K562 (cell line): ENCODE measurements around the gene ANKRD23. TPM values are rescaled to one million over a fixed set of nuclear protein-coding genes. Genes with fewer than 3 reads are reported as not detected.

ENCODE experiments used
- BRCA1 ChIP-seq, 2 experiments: fragments of 450-650 bp in 1 of 2; sonication (generic) in 1 of 2; formaldehyde crosslinking in 1 of 2; IDR thresholded peaks; 2 replicates each; pipeline versions ENCODE4 v1.5.0 to v1.6.1; 2017 to 2020; ENCODE audit warnings: mild to moderate bottlenecking in 1 of 2, missing genetic modification reagents in 1 of 2
- BRF1 ChIP-seq: IDR thresholded peaks from 3 replicates; pipeline ENCODE4 v1.6.1; 2011; ENCODE audit warnings: borderline replicate concordance, mild to moderate bottlenecking; ENCODE audit not compliant: insufficient read length; ENCODE audit errors: extremely low read depth
- CREB1 ChIP-seq, 2 experiments: sonication (generic) in 1 of 2; formaldehyde crosslinking in 1 of 2; IDR thresholded peaks; 2 replicates each; pipeline versions ENCODE4 v1.6.1 to v1.8.0; 2012 to 2022; ENCODE audit warnings: inconsistent platforms in 1 of 2, mild to moderate bottlenecking in 1 of 2, missing genetic modification reagents in 1 of 2, moderate library complexity in 1 of 2
- DMBX1 ChIP-seq: fragments of 250-450 bp; sonication (Bioruptor Pico); IDR thresholded peaks from 2 replicates; pipeline ENCODE4 v1.8.0; 2022; ENCODE audit warnings: inconsistent platforms, mild to moderate bottlenecking, moderate library complexity, borderline replicate concordance
- GATAD2A ChIP-seq: fragments of 450-650 bp; IDR thresholded peaks from 2 replicates; pipeline ENCODE4 v1.6.1; 2017
- HLTF ChIP-seq: fragments of 450-650 bp; IDR thresholded peaks from 2 replicates; pipeline ENCODE4 v1.6.1; 2016
- HNRNPH1 ChIP-seq: fragments of 200-400 bp; formaldehyde crosslinking; optimal IDR thresholded peaks from 2 replicates; pipeline ENCODE3; 2017; ENCODE audit warnings: low read depth, mild to moderate bottlenecking, low read length, moderate library complexity
- MEF2D ChIP-seq: conservative IDR thresholded peaks from 2 replicates; pipeline ENCODE4 v1.6.1; 2016; ENCODE audit warnings: low read depth, missing genetic modification characterization, missing compliant biosample characterization
- NCOR1 ChIP-seq: fragments of 450-650 bp; IDR thresholded peaks from 2 replicates; pipeline ENCODE4 v1.6.1; 2016; ENCODE audit warnings: mild to moderate bottlenecking, moderate library complexity
- PCBP1 ChIP-seq: fragments of 200-400 bp; formaldehyde crosslinking; IDR thresholded peaks from 2 replicates; pipeline ENCODE4 v1.6.1; 2018; ENCODE audit warnings: mild to moderate bottlenecking, low read depth, low read length; ENCODE audit not compliant: poor library complexity, severe bottlenecking
- POLR2B ChIP-seq: fragments of 450-650 bp; IDR thresholded peaks from 2 replicates; pipeline ENCODE4 v1.6.1; 2018; ENCODE audit warnings: low read depth; ENCODE audit not compliant: partially characterized antibody
- PPARD ChIP-seq: fragments of 250-450 bp; sonication (Bioruptor Pico); IDR thresholded peaks from 2 replicates; pipeline ENCODE4 v1.8.0; 2022; ENCODE audit warnings: inconsistent platforms, mild to moderate bottlenecking, moderate library complexity
- RBBP5 ChIP-seq: fragments of 200-600 bp; sonication (generic); IDR thresholded peaks from 2 replicates; pipeline ENCODE4 v1.6.1; 2012; ENCODE audit warnings: borderline replicate concordance, mild to moderate bottlenecking, low read length, control low read depth, inconsistent platforms; ENCODE audit not compliant: insufficient read depth, poor library complexity, severe bottlenecking
- SAFB ChIP-seq: fragments of 200-400 bp; formaldehyde crosslinking; IDR thresholded peaks from 2 replicates; pipeline ENCODE4 v1.6.1; 2017; ENCODE audit warnings: low read depth, low read length, borderline replicate concordance
- SIRT6 ChIP-seq: IDR thresholded peaks from one replicate; pipeline ENCODE4 v1.6.1; 2012; ENCODE audit warnings: low read depth, mild to moderate bottlenecking, control low read depth, inconsistent platforms, low read length, moderate library complexity
- TEAD1 ChIP-seq, 2 experiments: fragments of 450-650 bp in 1 of 2; sonication (generic) in 1 of 2; formaldehyde crosslinking; IDR thresholded peaks; 2 replicates each; pipeline versions ENCODE4 v1.4.0 to v1.8.0; 2020 to 2022; ENCODE audit warnings: mild to moderate bottlenecking in 2 of 2, missing genetic modification reagents in 1 of 2
- ZNF324 ChIP-seq: fragments of 250-450 bp; sonication (Bioruptor Pico); IDR thresholded peaks from 2 replicates; pipeline ENCODE4 v1.4.0; 2020; ENCODE audit warnings: mild to moderate bottlenecking
- ZNF408 ChIP-seq: fragments of 250-450 bp; sonication (Bioruptor Pico); IDR thresholded peaks from 2 replicates; pipeline ENCODE4 v1.4.0; 2020; ENCODE audit warnings: low read depth, mild to moderate bottlenecking, moderate library complexity
- polyA plus RNA-seq, 8 experiments: library from polyadenylated mRNA; depleted of rRNA in 4 of 8; stranded (reverse) in 5 of 8; unstranded in 3 of 8; fragments of >200 nt; fragmentation: Nextera tagmentation in 2 of 8; fragmentation: Illumina TruSeq in 1 of 8; extraction: Ambion mirVana in 2 of 8; extraction: Trizol in 1 of 8; gene quantifications; 2 replicates each; pipeline versions ENCODE4 v1.2.1 to v1.2.3, GENCODE V29; 2011 to 2014; ENCODE audit warnings: inconsistent platforms in 1 of 8, missing spikeins in 1 of 8
- total RNA-seq, 7 experiments: library from RNA; depleted of rRNA in 6 of 7; stranded (reverse); fragments of >200 nt in 6 of 7; fragmentation: Illumina TruSeq in 2 of 7; extraction: Trizol in 2 of 7; gene quantifications; 2 replicates each; pipeline versions ENCODE4 v1.2.1 to v1.2.3, GENCODE V29; 2011 to 2021; ENCODE audit warnings: low replicate concordance in 1 of 7
- TF ChIP-seq, protein P1 (sequence below): fragments of 250-450 bp; sonication (Bioruptor Pico); IDR thresholded peaks from 2 replicates; pipeline ENCODE4 v1.4.0; 2020; ENCODE audit warnings: mild to moderate bottlenecking, moderate library complexity, borderline replicate concordance
- TF ChIP-seq, protein P2 (sequence below): fragments of 250-450 bp; sonication (Bioruptor Pico); IDR thresholded peaks from 2 replicates; pipeline ENCODE4 v1.4.0; 2020; ENCODE audit warnings: mild to moderate bottlenecking, moderate library complexity

Gene ANKRD23
- total and polyA plus RNA-seq, 9 of the 15 experiments (the other 6 are each of a cell fraction or from before 2014, with no cell fraction given) = 0.32 to 4.8 (median 2.8) TPM

DNA sequence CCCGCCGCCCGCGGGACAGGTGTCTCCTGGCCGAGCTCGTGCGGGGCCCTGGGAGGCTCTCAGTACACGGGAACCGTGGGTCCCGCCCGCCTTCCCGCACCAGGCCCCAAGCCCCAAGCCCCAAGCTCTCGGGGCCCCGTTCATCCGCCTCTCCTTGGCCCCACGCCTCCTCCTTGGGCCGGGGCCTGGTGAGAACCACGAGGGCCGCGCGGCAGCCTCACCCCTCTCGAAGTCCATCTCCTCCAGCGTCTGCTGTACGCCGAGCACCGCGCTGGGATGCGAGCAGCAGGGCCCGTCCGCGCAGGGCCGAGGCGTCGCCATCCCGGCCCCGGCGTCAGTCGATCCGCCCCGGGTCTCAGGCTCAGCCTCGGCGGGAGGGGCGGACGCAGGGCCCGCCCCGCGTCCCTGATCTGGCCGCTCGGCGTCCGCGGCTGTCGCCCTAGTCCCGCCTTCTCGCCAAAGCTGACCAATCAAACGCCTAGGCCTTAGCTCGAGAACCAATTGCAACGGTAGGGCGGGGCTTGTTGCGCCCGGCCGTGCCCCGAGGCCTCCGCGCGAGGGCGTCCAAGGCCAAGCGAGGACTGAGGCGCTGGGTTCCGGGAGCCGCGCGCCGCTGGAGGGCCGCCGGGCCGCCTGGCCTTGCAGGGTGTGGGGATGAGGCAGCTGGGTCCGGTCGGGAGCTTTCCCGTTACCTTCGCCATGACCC is 14.0 kb upstream of the ANKRD23 start, which contains the start of gene ANKRD39 (continued):
- TF ChIP-seq, protein P1, sequence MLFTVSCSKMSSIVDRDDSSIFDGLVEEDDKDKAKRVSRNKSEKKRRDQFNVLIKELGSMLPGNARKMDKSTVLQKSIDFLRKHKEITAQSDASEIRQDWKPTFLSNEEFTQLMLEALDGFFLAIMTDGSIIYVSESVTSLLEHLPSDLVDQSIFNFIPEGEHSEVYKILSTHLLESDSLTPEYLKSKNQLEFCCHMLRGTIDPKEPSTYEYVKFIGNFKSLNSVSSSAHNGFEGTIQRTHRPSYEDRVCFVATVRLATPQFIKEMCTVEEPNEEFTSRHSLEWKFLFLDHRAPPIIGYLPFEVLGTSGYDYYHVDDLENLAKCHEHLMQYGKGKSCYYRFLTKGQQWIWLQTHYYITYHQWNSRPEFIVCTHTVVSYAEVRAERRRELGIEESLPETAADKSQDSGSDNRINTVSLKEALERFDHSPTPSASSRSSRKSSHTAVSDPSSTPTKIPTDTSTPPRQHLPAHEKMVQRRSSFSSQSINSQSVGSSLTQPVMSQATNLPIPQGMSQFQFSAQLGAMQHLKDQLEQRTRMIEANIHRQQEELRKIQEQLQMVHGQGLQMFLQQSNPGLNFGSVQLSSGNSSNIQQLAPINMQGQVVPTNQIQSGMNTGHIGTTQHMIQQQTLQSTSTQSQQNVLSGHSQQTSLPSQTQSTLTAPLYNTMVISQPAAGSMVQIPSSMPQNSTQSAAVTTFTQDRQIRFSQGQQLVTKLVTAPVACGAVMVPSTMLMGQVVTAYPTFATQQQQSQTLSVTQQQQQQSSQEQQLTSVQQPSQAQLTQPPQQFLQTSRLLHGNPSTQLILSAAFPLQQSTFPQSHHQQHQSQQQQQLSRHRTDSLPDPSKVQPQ (CRISPR knock-in tag) = no peak
- TF ChIP-seq DMBX1 (CRISPR knock-in tag) (no peak; the same call in 1 of the 2 replicates), BRF1 (no peak), POLR2B (peak; percentile 31), PPARD (CRISPR knock-in tag) (no peak), ZNF324 (CRISPR knock-in tag) (no peak), SAFB (0 out of 2 replicates have a peak, but pooled peaks have one; percentile 65), SIRT6 (no peak), NCOR1 (no peak), PCBP1 (peak; percentile 66), HLTF (0 out of 2 replicates have a peak, but pooled peaks have one; percentile 22), ZNF408 (CRISPR knock-in tag) (no peak), CREB1 (IDR thresholded peaks at IDR 0.05) (peak; percentile 76), CREB1 (CRISPR knock-in tag; IDR thresholded peaks at IDR 0.05) (peak; percentile 69; the same call in 1 of the 2 replicates), HNRNPH1 (no peak), BRCA1 (IDR thresholded peaks at IDR 0.05) (no peak), BRCA1 (CRISPR knock-in tag; IDR thresholded peaks at IDR 0.05) (no peak), GATAD2A (no peak), MEF2D (tag) (no peak), TEAD1 (CRISPR knock-in tag; IDR thresholded peaks at IDR 0.05) (0 out of 4 replicates have a peak, but pooled peaks of 1 of the 2 experiments have one; percentile 21), RBBP5 (peak; percentile 74)
- TF ChIP-seq, protein P2, sequence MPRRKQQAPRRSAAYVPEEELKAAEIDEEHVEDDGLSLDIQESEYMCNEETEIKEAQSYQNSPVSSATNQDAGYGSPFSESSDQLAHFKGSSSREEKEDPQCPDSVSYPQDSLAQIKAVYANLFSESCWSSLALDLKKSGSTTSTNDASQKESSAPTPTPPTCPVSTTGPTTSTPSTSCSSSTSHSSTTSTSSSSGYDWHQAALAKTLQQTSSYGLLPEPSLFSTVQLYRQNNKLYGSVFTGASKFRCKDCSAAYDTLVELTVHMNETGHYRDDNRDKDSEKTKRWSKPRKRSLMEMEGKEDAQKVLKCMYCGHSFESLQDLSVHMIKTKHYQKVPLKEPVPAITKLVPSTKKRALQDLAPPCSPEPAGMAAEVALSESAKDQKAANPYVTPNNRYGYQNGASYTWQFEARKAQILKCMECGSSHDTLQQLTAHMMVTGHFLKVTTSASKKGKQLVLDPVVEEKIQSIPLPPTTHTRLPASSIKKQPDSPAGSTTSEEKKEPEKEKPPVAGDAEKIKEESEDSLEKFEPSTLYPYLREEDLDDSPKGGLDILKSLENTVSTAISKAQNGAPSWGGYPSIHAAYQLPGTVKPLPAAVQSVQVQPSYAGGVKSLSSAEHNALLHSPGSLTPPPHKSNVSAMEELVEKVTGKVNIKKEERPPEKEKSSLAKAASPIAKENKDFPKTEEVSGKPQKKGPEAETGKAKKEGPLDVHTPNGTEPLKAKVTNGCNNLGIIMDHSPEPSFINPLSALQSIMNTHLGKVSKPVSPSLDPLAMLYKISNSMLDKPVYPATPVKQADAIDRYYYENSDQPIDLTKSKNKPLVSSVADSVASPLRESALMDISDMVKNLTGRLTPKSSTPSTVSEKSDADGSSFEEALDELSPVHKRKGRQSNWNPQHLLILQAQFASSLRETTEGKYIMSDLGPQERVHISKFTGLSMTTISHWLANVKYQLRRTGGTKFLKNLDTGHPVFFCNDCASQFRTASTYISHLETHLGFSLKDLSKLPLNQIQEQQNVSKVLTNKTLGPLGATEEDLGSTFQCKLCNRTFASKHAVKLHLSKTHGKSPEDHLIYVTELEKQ = no peak
